NT2/D1 (cell line): ENCODE results near the gene NIPBL.

Experiments used
- SUZ12 ChIP-seq: IDR thresholded peaks from 2 replicates; pipeline ENCODE4 v1.6.1; 2011; ENCODE audit not compliant: insufficient read length, insufficient read depth; ENCODE audit errors: extremely low read depth
- YY1 ChIP-seq: IDR thresholded peaks from 2 replicates; pipeline ENCODE4 v1.6.1; 2011; ENCODE audit not compliant: insufficient read length, insufficient read depth

GRCh38 chr5:36883894-36884462 is 7.4 kb downstream of the NIPBL start:
- no peak for TF ChIP-seq SUZ12
- no peak for TF ChIP-seq YY1
